ENCODE results near the gene EEF1AKMT3. TPM values are rescaled to one million over a fixed set of nuclear protein-coding genes. Genes with fewer than 3 reads are reported as not detected.
A peak's percentile ranks its signal among the peaks of the same experiment; 100 is the strongest.

The EEF1AKMT3 gene
- total RNA-seq, 2 experiments from 2014 or later: 4.0 to 4.3 TPM

DNA sequence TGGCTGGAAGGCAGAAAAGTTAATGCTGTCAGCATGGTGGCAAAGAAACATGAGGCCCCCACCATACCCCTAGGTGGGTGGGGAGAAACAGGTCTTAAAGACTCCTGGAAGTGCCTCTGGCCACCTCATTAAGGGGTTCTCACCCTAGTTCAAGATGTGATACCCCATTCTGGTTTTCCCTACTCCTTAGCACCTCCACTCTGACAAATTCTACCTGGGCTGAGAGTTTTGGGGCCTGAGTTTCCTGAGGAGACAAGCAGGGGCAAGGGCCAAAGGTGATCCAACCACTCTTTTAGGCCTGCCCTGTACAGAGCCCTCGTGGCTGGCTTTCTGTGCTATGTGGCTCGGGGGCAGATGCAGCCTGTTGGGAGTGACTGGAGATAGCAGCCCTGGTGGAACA is 54.0 kb downstream of the EEF1AKMT3 start:
- peaks cover 18% of the 10 kb centered on the region for H3K36me3 Mint-ChIP-seq (ENCODE audit: low read depth)
- TF ChIP-seq, protein P1, sequence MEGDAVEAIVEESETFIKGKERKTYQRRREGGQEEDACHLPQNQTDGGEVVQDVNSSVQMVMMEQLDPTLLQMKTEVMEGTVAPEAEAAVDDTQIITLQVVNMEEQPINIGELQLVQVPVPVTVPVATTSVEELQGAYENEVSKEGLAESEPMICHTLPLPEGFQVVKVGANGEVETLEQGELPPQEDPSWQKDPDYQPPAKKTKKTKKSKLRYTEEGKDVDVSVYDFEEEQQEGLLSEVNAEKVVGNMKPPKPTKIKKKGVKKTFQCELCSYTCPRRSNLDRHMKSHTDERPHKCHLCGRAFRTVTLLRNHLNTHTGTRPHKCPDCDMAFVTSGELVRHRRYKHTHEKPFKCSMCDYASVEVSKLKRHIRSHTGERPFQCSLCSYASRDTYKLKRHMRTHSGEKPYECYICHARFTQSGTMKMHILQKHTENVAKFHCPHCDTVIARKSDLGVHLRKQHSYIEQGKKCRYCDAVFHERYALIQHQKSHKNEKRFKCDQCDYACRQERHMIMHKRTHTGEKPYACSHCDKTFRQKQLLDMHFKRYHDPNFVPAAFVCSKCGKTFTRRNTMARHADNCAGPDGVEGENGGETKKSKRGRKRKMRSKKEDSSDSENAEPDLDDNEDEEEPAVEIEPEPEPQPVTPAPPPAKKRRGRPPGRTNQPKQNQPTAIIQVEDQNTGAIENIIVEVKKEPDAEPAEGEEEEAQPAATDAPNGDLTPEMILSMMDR (IDR thresholded peaks at IDR 0.05): no peak
- ChIA-PET CTCF (interaction anchor here (1.0 to 2.0 kb wide), 4 partner anchors 24 to 80 kb away, joined by 4 to 8 read pairs (median 5); no protein-coding TSS in a partner anchor), POLR2A (interaction anchor here (0.6 kb wide), 1 partner anchor 16 kb away, joined by 3 read pairs; no protein-coding TSS in a partner anchor)
- no peak for ATAC-seq
- intact Hi-C loops (cut with micrococcal nuclease): no loop called here
- H3K27ac Mint-ChIP-seq: peak overlapping the region; percentile 17
- H3K9me3 Mint-ChIP-seq: no peaks in the 10 kb centered on the region
- H3K27me3 Mint-ChIP-seq: no peaks in the 10 kb centered on the region
- peaks cover 8% of the 10 kb centered on the region for H3K4me1 Mint-ChIP-seq (ENCODE audit: low read depth)
- H3K4me3 Mint-ChIP-seq: no peak overlapping the region
- DNase-seq: no peak

DNA sequence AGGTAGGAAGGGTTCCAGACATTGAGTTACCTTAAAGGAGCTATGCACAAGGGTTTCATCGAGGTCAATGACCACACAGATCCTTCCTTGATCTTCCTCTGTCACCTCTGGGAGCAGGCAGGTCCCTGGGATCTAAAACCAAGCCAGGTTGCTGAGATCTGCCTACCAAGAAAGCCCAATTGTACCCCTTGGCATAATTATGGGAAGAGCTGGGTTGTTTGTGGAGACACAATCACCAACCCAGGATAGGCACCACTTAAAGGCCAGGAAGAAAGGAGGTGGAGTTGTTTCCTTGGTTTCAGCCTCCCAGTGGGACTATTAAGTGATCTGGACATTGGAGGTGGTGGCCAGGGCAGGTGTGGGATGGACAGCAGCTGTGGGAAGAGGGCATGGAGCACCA is 54.6 kb downstream of the EEF1AKMT3 start:
- CTCF ChIA-PET: interaction anchor here (1.0 to 1.5 kb wide), 2 partner anchors 78 to 79 kb away, joined by 4 to 8 read pairs; no protein-coding TSS in a partner anchor
- Mint-ChIP-seq H3K27ac (peak overlapping the region; percentile 17), H3K4me1 (ENCODE audit: low read depth) (peaks cover 14% of the 10 kb centered on the region), H3K4me3 (no peak overlapping the region), H3K27me3 (no peaks in the 10 kb centered on the region), H3K36me3 (ENCODE audit: low read depth) (peaks cover 18% of the 10 kb centered on the region), H3K9me3 (no peaks in the 10 kb centered on the region)
- DNase-seq (no peak), ATAC-seq (no peak)
- TF ChIP-seq, protein P1 (IDR thresholded peaks at IDR 0.05): no peak
- POLR2A ChIA-PET: interaction anchor here (1.0 kb wide), 1 partner anchor 44 kb away, joined by 3 read pairs; the partner anchor contains the start of gene TSFM
- intact Hi-C loops (cut with micrococcal nuclease): no loop called here

DNA sequence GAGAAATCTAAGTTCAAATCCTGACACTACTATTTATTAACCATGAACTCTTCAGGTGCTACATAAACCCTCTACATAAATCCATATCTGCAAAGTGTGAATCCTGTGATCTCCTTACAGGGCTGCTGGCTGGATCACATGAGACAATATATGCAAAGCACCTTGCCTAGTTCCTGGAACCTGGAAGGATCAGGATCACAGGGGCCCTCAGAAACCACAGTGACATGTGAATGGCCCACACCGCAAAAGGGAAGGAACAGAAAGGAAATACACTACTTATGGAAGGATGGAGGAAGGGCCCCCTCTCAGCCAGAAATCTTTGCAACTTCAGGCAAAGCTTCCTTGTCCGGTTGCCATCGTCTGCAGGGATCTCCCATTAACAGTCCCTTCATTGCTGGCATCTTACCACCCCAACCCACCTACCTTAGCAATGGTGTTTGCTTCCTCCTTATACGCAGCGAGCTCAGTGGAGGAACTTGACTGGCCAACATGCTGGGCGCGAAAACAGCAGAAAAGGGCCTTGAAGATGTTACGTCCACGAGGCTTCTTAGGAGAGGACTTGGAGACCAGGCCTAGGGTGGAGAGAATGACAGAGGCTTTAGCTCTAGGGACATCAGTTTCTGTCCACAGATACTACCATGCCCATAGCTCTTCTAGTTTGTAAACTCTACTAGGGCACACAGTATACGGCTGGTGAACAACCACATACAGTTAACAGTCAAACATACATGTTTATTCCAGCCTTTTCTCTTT is 56.8 kb downstream of the EEF1AKMT3 start:
- DNase-seq: no peak
- intact Hi-C loops (cut with micrococcal nuclease): no loop called here
- ChIA-PET CTCF (interaction anchor here (0.8 to 2.9 kb wide), 9 partner anchors 13 to 105 kb away, joined by 3 to 42 read pairs (median 3); partner anchors contain the start of gene TSFM), POLR2A (interaction anchor here (0.6 to 1.1 kb wide), 3 partner anchors 16 to 78 kb away, joined by 3 to 4 read pairs (median 3); no protein-coding TSS in a partner anchor)
- Mint-ChIP-seq H3K36me3 (ENCODE audit: low read depth) (peaks cover 8% of the 10 kb centered on the region), H3K4me1 (ENCODE audit: low read depth) (peaks cover 33% of the 10 kb centered on the region), H3K4me3 (no peak overlapping the region), H3K27ac (peak overlapping the region; percentile 45), H3K27me3 (no peaks in the 10 kb centered on the region), H3K9me3 (no peaks in the 10 kb centered on the region)
- TF ChIP-seq, protein P1 (IDR thresholded peaks at IDR 0.05): no peak
- ATAC-seq: no peak

DNA sequence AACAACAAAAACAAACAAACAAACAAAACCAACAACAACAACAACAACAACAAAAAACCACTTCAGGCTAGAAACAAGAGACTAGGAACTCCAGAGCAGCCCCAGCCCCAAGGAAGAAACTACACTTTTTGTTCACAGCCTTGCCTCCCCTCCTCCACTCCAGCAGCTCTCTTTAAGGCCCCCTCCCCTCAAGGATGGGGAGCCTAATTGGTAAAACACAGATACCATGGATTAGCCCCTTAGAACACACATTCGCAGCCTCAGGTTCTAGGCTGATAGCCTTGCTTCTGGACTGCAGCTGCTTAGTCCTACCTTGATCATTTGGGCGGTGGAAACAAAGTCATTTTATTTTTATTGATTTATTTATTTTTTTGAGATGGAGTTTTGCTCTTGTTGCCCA is 58.0 kb downstream of the EEF1AKMT3 start:
- Mint-ChIP-seq H3K27me3 (no peaks in the 10 kb centered on the region), H3K4me3 (no peak overlapping the region), H3K4me1 (ENCODE audit: low read depth) (peaks cover 41% of the 10 kb centered on the region), H3K9me3 (no peaks in the 10 kb centered on the region), H3K27ac (peak overlapping the region; percentile 73), H3K36me3 (ENCODE audit: low read depth) (peaks cover 4% of the 10 kb centered on the region)
- ChIA-PET POLR2A (no interaction called here), CTCF (interaction anchor here (0.8 to 2.9 kb wide), 7 partner anchors 12 to 74 kb away, joined by 3 to 42 read pairs (median 5); partner anchors contain the start of gene TSFM)
- TF ChIP-seq, protein P1 (IDR thresholded peaks at IDR 0.05): no peak
- intact Hi-C loops (cut with micrococcal nuclease): no loop called here
- DNase-seq (no peak), ATAC-seq (no peak)

Small RNAs within 50 kb of the gene (microRNA-seq; reads per million reads assigned to microRNA genes)
- 253 reads per million, percentile 77 among the genes with 10 or more reads in this experiment for gene MIR26A2 (ENCODE audit: borderline microRNAs expressed, borderline replicate concordance)
- not detected for gene MIR6759 (ENCODE audit: borderline microRNAs expressed, borderline replicate concordance)

Other genes starting within 250 kb of the EEF1AKMT3 start
- gene MBD6, start 249.8 kb upstream of the EEF1AKMT3 start, total RNA-seq: 10 to 100 TPM; 46.5 to 47.3 TPM
- 10 to 100 TPM; 66.2 to 68.6 TPM for gene DCTN2, start 225.4 kb upstream of the EEF1AKMT3 start, total RNA-seq
- 1 to 10 TPM; 1.2 to 1.3 TPM for gene KIF5A, start 222.6 kb upstream of the EEF1AKMT3 start, total RNA-seq
- 10 to 100 TPM; 10.7 to 12.3 TPM for gene PIP4K2C, start 181.4 kb upstream of the EEF1AKMT3 start, total RNA-seq
- gene DTX3, start 167.8 kb upstream of the EEF1AKMT3 start, total RNA-seq: 10 to 100 TPM; 13.7 to 15.1 TPM
- gene ARHGEF25, start 161.2 kb upstream of the EEF1AKMT3 start, total RNA-seq: 1 to 10 TPM; 1.1 to 1.2 TPM
- 1 to 10 TPM in 1 of 2 experiments, under 1 TPM in 1; 0.61 to 1.4 TPM for gene B4GALNT1, start 139.4 kb upstream of the EEF1AKMT3 start, total RNA-seq
- 10 to 100 TPM; 53.0 to 56.3 TPM for gene OS9, start 78.5 kb upstream of the EEF1AKMT3 start, total RNA-seq
- gene AGAP2, start 33.9 kb upstream of the EEF1AKMT3 start, total RNA-seq: 10 to 100 TPM; 22.4 TPM
- gene TSPAN31, start 27.6 kb upstream of the EEF1AKMT3 start, total RNA-seq: 1 to 10 TPM; 6.9 to 7.5 TPM
- gene CDK4, start 20.3 kb upstream of the EEF1AKMT3 start, total RNA-seq: 100 to 1,000 TPM; 218 to 221 TPM
- gene MARCHF9, start 17.5 kb upstream of the EEF1AKMT3 start, total RNA-seq: 10 to 100 TPM; 23.4 to 24.3 TPM
- gene CYP27B1, start 5.5 kb upstream of the EEF1AKMT3 start, total RNA-seq: 1 to 10 TPM; 7.6 to 7.9 TPM
- 10 to 100 TPM; 29.6 to 34.1 TPM for gene METTL1, start 509 bp upstream of the EEF1AKMT3 start, total RNA-seq
- 10 to 100 TPM; 46.3 to 47.3 TPM for gene TSFM, start 10.2 kb downstream of the EEF1AKMT3 start, total RNA-seq
- gene AVIL, start 46.1 kb downstream of the EEF1AKMT3 start, total RNA-seq: under 1 TPM; 0.34 to 0.49 TPM
- gene CTDSP2, start 74.1 kb downstream of the EEF1AKMT3 start, total RNA-seq: 10 to 100 TPM; 67.1 to 67.2 TPM
- gene ATP23, start 169.0 kb downstream of the EEF1AKMT3 start, total RNA-seq: 10 to 100 TPM; 15.8 to 16.7 TPM

All from activated CD8-positive, alpha-beta T cell treated with anti-CD3 and anti-CD28 coated beads for 36 hours (primary cell).